A172 (cell line): Measurements from ENCODE around the gene EZH1. TPM values are rescaled to one million over a fixed set of nuclear protein-coding genes. Genes with fewer than 3 reads are reported as not detected.

Source experiments
- DNase-seq: peaks from one replicate; pipeline ENCODE4 v3.0.0-alpha.2; 2015; ENCODE audit warnings: low spot score
- total RNA-seq: library from RNA; depleted of rRNA; stranded (reverse); fragments of >200 nt; shearing (Covaris generic); gene quantifications from 2 replicates; pipeline ENCODE4 v1.2.3, GENCODE V29; 2014

Gene EZH1
- total RNA-seq, 1 experiment from 2014 or later, result 7.2 TPM

DNA sequence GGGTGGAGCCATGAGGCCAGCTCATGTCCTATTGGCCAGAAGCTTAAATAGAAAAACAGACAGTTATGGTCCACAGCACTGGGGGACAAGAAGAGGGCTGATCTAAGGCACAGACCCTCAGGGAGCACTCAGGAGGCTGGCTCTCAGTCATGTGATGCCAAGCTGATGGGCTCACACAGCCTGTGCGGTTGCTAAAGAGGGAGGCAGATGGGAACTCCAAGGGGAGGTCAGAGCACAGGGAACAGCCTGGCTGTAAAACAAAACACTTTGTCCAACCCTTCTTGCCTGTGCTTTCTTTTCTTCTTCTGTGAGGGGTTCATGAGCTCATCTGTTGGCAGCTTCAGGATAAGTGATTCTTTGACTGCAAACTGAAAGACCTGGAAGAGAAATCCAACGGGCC, 35.3 kb downstream of the EZH1 start:
- DNase-seq, result no peak

- DNase-seq, result no peak
Measured at GRCh38 chr17:42708588-42708987, 36.3 kb downstream of the EZH1 start.

DNA sequence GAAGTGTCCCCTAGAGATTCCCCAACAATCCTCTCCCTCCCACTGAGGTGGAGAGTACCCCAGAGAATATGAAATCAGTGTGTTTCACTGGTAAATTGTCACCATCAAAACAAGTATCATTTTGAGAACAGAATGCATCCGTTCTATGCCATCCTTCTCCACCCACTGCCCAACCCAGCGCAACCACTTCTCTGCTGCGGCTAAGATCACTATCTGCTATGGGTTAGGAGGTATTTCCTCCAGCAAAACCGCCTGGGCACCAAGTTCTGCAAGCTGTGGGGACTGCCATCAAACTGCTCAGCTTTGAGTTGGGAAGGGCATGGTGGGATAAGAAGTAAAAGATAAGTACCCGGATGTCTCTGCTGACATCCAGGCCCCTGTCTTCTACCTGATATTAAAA, 38.1 kb downstream of the EZH1 start:
- no peak for DNase-seq

DNA sequence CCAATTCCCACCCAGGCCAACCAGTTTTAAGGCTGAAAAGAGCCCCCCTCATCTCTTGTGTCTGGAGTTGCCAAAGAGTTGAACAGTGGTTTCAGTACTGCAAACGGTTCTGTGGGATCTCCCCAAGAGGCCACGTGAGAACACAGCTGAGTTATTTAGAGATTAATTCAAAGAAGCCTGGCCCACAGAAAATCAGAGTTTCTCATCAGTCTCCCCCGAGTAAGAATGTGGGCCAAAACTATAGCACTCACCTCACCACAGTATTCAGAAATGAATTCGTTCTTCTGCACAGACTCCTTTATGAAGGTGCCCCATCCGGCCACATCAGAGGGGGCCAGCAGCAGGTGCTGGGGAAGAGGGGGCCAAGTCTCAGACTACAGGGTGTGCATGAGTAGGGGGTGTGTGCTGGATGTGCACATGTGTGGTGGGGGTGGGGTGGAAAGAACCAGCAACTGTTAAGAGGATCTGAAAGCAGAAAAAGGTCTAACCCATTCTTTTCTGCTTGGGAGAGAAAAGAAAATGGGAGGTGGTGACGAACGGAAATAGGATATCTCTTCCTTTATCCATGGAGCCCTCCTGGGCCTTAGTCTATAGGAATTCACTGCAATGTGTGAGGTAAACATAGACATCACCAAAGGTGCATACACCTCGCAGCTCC, 39.9 kb downstream of the EZH1 start:
- DNase-seq, result no peak

- DNase-seq, result no peak
Measured at GRCh38 chr17:42704490-42704836, 40.4 kb downstream of the EZH1 start.

DNA sequence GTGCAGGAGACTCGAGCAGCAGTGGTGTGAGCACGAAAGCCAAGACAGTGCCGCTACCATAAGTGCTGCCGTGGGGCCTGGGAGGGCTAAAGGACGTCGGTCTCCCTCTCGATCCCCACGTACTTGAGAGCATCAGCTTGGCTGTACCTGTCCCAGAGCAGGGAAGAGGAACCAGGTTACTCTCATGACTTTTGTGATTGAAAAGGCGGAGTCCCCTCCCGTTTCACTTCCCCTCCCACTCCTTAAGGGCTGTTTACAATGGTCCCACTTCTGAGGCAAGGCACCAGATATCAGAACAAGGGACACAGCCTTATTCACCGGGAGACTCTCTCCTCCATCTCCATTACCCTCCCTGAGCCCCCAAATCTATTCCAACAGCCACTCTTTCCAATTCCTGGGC, 42.4 kb downstream of the EZH1 start:
- no peak for DNase-seq

- DNase-seq, result no peak
Measured at GRCh38 chr17:42700586-42701289, 44.1 kb downstream of the EZH1 start.

GRCh38 chr17:42699415-42699740, 45.5 kb downstream of the EZH1 start:
- no peak for DNase-seq

- DNase-seq, result peak; percentile 85
Measured at GRCh38 chr17:42698736-42699414, 46.0 kb downstream of the EZH1 start.

GRCh38 chr17:42697108-42697811, 47.6 kb downstream of the EZH1 start:
- DNase-seq, result no peak

GRCh38 chr17:42695500-42695899, 49.3 kb downstream of the EZH1 start:
- DNase-seq, result no peak

GRCh38 chr17:42694524-42694923, 50.3 kb downstream of the EZH1 start:
- DNase-seq, result no peak

DNA sequence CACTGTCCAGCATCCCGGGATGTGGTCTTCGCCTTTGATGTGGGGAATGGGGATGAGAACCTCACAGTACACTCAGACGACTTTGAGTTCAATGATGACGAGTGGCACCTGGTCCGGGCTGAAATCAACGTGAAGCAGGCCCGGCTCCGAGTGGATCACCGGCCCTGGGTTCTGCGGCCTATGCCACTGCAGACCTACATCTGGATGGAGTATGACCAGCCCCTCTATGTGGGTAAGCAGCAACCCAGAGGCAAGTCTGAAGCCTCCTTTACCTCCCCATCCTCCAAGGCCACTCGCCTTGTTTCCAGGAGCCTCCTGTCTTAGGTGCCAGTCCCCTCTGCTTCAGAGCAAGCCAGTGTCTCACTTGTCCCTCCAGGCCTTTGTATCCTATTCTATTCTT, 52.4 kb downstream of the EZH1 start:
- DNase-seq, result no peak

GRCh38 chr17:42691021-42691545, 53.8 kb downstream of the EZH1 start:
- no peak for DNase-seq

DNA sequence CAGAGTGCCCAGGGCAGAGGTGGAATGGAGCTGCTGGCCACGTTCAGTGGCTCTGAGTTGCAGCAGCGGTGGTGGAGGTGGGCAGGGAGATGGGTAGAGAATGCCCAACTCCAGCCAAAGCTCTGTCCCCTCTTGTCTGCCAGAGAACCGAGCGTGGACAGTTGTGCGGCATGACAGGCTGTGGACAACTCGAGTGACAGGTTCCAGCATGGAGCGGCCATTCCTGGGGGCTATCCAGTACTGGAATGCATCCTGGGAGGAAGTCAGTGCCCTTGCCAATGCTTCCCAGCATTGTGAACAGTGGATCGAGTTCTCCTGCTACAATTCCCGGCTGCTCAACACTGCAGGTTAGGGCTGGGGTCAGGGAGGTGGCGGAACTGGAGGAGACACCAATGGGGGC, 54.2 kb downstream of the EZH1 start:
- DNase-seq, result no peak

DNA sequence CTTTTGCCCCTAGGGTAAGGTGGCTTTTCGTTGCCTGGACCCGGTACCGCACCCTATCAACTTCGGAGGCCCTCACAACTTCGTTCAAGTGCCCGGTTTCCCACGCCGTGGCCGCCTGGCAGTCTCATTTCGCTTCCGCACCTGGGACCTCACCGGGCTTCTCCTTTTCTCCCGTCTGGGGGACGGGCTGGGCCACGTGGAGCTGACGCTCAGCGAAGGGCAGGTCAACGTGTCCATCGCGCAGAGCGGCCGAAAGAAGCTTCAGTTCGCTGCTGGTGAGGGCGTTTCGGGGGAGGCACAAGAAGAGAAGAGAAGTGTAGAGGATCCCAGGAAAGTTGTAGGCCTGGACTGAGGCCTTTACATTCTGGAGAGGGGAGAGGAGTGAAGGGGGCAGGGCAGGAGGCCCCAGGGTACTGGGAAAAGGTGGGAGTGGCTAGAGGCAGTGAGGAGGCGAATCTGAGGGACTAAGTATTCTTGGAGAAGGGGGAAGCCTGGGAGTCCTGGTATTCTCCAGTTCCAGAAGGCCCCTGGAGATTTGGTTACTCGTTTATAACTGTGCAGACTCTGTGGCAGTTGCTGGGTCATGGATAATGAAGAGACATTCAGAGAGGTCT, 57.0 kb downstream of the EZH1 start:
- no peak for DNase-seq

GRCh38 chr17:42686520-42687128, 58.2 kb downstream of the EZH1 start:
- DNase-seq, result no peak

GRCh38 chr17:42685831-42686230, 59.0 kb downstream of the EZH1 start:
- DNase-seq, result no peak

DNA sequence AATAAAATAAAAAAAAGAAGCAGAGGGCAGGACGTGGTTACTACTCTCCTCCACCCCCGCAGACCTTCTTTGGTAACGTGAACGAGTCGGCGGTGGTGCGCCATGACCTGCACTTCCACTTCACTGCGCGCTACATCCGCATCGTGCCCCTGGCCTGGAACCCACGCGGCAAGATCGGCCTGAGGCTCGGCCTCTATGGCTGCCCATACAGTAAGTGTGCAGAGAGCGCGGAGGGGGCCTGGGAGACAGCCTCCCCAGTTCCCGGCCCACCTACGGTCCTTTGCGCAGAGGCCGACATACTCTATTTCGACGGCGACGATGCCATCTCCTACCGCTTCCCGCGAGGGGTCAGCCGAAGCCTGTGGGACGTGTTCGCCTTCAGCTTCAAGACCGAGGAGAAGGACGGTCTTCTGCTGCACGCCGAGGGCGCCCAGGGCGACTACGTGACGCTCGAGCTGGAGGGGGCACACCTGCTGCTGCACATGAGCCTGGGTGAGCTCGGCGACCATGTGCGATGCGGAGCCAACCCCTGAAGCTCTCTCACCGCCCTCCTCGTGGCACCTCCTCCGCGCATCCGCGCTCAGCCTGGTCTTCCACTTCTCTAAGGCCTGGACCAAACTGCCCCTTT, 59.8 kb downstream of the EZH1 start:
- DNase-seq, result no peak

DNA sequence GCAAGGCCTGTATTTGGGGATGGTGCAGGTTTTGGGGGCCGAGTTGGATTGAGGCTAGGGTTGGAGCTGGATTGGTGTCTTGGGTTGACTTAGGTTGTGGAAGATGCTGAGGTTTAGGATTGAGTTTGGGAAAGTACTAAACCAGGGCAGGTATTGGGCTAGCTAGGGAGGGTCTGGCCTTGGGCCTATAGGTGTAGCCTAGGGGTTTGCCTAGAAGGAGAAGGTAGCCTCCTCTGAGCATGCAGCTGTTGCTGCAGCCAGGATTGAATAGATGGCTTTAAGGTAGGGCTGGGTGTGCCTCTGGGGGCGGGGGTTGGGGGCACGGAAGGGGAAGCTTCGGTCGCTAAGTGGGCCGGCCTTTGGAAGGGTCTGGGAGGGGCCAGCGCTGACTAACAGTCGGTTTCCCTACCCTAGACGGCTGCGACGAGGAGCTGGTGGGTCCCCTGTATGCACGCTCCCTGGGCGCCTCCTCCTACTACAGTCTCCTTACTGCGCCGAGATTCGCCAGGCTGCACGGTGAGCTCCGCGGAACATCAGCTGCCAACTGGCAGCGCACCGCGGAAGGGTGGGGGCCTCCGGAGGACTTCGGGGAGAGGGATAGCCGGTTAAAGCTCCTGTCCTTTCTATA, 61.3 kb downstream of the EZH1 start:
- DNase-seq, result no peak
